Chondrocyte (in vitro differentiated cells): ENCODE results near the gene HSPBAP1. TPM values are rescaled to one million over a fixed set of nuclear protein-coding genes. Genes with fewer than 3 reads are reported as not detected.

ENCODE experiments used
- DNase-seq: peaks from one replicate; pipeline ENCODE4 v3.0.0; 2021; ENCODE audit warnings: mixed read lengths, low spot score
- H3K27ac Mint-ChIP-seq: one replicate; pipeline ENCODE4 v1.8.0; 2021; ENCODE audit warnings: mild to moderate bottlenecking, moderate library complexity, mixed read lengths; ENCODE audit not compliant: unreplicated experiment
- H3K27me3 Mint-ChIP-seq: 2 replicates; pipeline ENCODE4 v1.8.0; 2021; ENCODE audit warnings: low read depth, mixed read lengths
- H3K36me3 Mint-ChIP-seq: 2 replicates; pipeline ENCODE4 v1.8.0; 2021; ENCODE audit warnings: low read depth, mixed read lengths
- H3K4me1 Mint-ChIP-seq: 2 replicates; pipeline ENCODE4 v1.8.0; 2021; ENCODE audit warnings: low read depth, mild to moderate bottlenecking, mixed read lengths
- H3K4me3 Mint-ChIP-seq: one replicate; pipeline ENCODE4 v1.8.0; 2021; ENCODE audit warnings: mild to moderate bottlenecking, moderate library complexity, mixed read lengths; ENCODE audit not compliant: unreplicated experiment
- H3K9me3 Mint-ChIP-seq: 2 replicates; pipeline ENCODE4 v1.8.0; 2021; ENCODE audit warnings: low read depth, mixed read lengths
- total RNA-seq: library from RNA; stranded (reverse); gene quantifications from 3 replicates; pipeline ENCODE4 v1.2.1, GENCODE V29; 2021
- TF ChIP-seq, protein P1 (sequence below): fragments of 200-600 bp; sonication (generic); IDR thresholded peaks from 2 replicates; pipeline ENCODE4 v1.5.0; 2021; ENCODE audit warnings: antibody characterized with exemption, mild to moderate bottlenecking, moderate library complexity

The HSPBAP1 gene
- total RNA-seq, 1 donor from 2014 or later: 4.8 TPM

DNA sequence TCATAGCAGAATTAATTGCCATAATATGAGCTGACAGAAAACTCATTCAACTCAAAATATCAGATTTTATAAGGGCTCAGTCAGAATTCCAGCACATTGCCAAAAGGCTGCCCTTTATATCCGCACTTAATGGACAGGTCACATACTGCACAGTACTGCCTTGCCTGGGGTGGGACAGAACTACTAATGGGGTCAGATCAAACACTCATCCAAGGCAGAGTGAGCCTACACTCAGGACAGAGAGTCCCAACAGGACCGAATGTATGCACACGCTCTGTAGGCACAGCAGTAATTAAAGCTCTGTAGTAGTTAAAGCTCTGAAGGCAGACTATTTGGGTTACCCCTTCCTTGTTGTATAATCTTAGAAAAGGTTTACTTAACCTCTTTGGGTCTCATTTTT lies 27.2 kb downstream of the HSPBAP1 start:
- no peaks in the 10 kb centered on the region for H3K9me3 Mint-ChIP-seq
- TF ChIP-seq, protein P1, sequence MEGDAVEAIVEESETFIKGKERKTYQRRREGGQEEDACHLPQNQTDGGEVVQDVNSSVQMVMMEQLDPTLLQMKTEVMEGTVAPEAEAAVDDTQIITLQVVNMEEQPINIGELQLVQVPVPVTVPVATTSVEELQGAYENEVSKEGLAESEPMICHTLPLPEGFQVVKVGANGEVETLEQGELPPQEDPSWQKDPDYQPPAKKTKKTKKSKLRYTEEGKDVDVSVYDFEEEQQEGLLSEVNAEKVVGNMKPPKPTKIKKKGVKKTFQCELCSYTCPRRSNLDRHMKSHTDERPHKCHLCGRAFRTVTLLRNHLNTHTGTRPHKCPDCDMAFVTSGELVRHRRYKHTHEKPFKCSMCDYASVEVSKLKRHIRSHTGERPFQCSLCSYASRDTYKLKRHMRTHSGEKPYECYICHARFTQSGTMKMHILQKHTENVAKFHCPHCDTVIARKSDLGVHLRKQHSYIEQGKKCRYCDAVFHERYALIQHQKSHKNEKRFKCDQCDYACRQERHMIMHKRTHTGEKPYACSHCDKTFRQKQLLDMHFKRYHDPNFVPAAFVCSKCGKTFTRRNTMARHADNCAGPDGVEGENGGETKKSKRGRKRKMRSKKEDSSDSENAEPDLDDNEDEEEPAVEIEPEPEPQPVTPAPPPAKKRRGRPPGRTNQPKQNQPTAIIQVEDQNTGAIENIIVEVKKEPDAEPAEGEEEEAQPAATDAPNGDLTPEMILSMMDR: no peak
- H3K27me3 Mint-ChIP-seq: no peaks in the 10 kb centered on the region
- no peak overlapping the region for H3K27ac Mint-ChIP-seq
- H3K4me1 Mint-ChIP-seq: peaks cover 5% of the 10 kb centered on the region
- no peak overlapping the region for H3K4me3 Mint-ChIP-seq
- peaks cover 6% of the 10 kb centered on the region for H3K36me3 Mint-ChIP-seq
- DNase-seq: no peak

GRCh38 chr3:122760453-122761271 lies 33.0 kb downstream of the HSPBAP1 start:
- TF ChIP-seq, protein P1: no peak
- H3K4me1 Mint-ChIP-seq: peaks cover 13% of the 10 kb centered on the region
- no peaks in the 10 kb centered on the region for H3K9me3 Mint-ChIP-seq
- H3K4me3 Mint-ChIP-seq: no peak overlapping the region
- H3K36me3 Mint-ChIP-seq: no peaks in the 10 kb centered on the region
- H3K27ac Mint-ChIP-seq: peak overlapping the region; percentile 45
- DNase-seq: no peak
- no peaks in the 10 kb centered on the region for H3K27me3 Mint-ChIP-seq

- peaks cover 5% of the 10 kb centered on the region for H3K36me3 Mint-ChIP-seq
- peaks cover 15% of the 10 kb centered on the region for H3K4me1 Mint-ChIP-seq
- TF ChIP-seq, protein P1: no peak
- no peak overlapping the region for H3K27ac Mint-ChIP-seq
- no peak for DNase-seq
- no peaks in the 10 kb centered on the region for H3K9me3 Mint-ChIP-seq
- no peak overlapping the region for H3K4me3 Mint-ChIP-seq
- H3K27me3 Mint-ChIP-seq: no peaks in the 10 kb centered on the region
Measured at GRCh38 chr3:122758877-122759560, 34.6 kb downstream of the HSPBAP1 start.

DNA sequence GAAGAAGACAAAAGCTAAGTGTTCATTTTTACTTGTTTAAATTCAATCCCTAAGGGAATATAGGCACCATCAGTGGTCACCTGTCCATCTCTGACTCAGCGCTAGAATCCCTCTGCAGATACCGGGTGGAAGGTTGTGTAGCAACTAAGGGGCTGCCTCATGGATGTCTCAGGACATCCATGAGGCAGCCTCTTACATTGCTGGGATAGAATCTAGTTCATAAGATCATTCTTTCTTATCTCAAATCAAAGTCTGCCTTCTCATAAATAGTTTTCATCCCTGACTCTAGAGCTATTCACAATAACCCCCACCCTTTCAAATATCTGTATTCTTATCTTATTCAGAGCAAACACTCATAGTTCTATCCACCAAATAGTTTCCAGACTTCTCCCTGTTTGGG lies 38.1 kb downstream of the HSPBAP1 start:
- no peak overlapping the region for H3K27ac Mint-ChIP-seq
- no peaks in the 10 kb centered on the region for H3K9me3 Mint-ChIP-seq
- H3K27me3 Mint-ChIP-seq: no peaks in the 10 kb centered on the region
- peaks cover 11% of the 10 kb centered on the region for H3K36me3 Mint-ChIP-seq
- no peak for DNase-seq
- TF ChIP-seq, protein P1: no peak
- H3K4me1 Mint-ChIP-seq: peaks cover 7% of the 10 kb centered on the region
- H3K4me3 Mint-ChIP-seq: no peak overlapping the region

GRCh38 chr3:122754929-122755328 lies 38.7 kb downstream of the HSPBAP1 start:
- peaks cover 4% of the 10 kb centered on the region for H3K4me1 Mint-ChIP-seq
- no peak overlapping the region for H3K27ac Mint-ChIP-seq
- no peak overlapping the region for H3K4me3 Mint-ChIP-seq
- H3K9me3 Mint-ChIP-seq: no peaks in the 10 kb centered on the region
- no peak for DNase-seq
- peaks cover 11% of the 10 kb centered on the region for H3K36me3 Mint-ChIP-seq
- no peaks in the 10 kb centered on the region for H3K27me3 Mint-ChIP-seq
- TF ChIP-seq, protein P1: peak; percentile 68
